ENCODE results near the gene LRBA.
"Not testable (repeated sequence)": the region's sequence is repeated elsewhere in the genome, so short reads cannot be mapped to it uniquely, and the experiment has no call there.

The LRBA gene

DNA sequence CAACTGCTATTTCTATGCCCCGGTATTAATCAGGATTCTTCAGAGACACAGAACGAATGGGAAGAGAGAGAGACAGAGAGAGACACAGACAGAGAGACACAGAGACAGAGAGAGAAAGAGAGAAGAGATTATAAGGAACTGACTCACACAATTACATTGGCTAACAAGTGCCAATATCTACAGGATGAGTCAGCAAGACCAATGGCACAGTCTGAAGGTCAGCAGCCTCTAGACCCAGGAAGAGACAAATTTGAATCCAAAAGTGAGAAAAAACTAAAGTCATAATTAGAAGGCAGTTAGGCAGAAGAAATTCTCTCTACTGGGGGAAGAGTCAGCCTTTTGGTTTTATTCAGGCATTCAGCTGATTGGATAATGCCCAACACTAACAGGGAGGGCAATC is 245.8 kb downstream of the LRBA start:
- FAIRE-seq, result no peak
- DNase-seq (ENCODE audit: insufficient read length), result no peak

GRCh38 chr4:150768497-150768896 is 246.6 kb downstream of the LRBA start:
- TF ChIP-seq POLR2A (IDR thresholded peaks at IDR 0.05; ENCODE audit: low read depth, low read length) (no peak), POLR2AphosphoS5 (IDR thresholded peaks at IDR 0.05; ENCODE audit: low read depth, low read length) (no peak), TAF1 (IDR thresholded peaks at IDR 0.05; ENCODE audit: borderline replicate concordance, low read depth, low read length) (no peak)
- FAIRE-seq (no peak), DNase-seq (ENCODE audit: insufficient read length) (no peak)

More for the DNA sequence above, 245.8 kb downstream of the LRBA start:
- TF ChIP-seq POLR2AphosphoS5 (IDR thresholded peaks at IDR 0.05; ENCODE audit: low read depth, low read length) (no peak), TAF1 (IDR thresholded peaks at IDR 0.05; ENCODE audit: borderline replicate concordance, low read depth, low read length) (no peak), POLR2A (IDR thresholded peaks at IDR 0.05; ENCODE audit: low read depth, low read length) (no peak)

DNA sequence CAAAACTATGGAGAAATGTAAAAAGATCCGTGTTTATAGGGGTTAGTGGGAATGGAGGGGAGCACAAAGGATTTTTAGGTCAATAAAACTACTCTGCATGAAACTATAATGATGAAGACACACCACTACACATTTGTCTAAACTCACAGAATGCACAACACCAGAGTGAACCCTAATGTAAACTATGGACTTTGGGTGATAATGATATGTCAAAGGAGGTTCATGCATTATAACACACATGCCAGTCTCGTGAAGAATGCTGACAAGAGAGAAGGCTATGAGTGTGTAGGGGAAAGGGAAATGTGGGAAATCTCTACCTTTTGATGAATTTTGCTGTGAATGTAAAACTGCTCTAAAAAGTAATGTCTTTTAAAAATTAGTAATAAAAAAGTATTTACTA is 249.9 kb downstream of the LRBA start:
- no peak for TF ChIP-seq POLR2AphosphoS5 (IDR thresholded peaks at IDR 0.05; ENCODE audit: low read depth, low read length)
- TF ChIP-seq POLR2A (IDR thresholded peaks at IDR 0.05; ENCODE audit: low read depth, low read length), result no peak
- TF ChIP-seq TAF1 (IDR thresholded peaks at IDR 0.05; ENCODE audit: borderline replicate concordance, low read depth, low read length), result no peak
- no peak for FAIRE-seq

DNA sequence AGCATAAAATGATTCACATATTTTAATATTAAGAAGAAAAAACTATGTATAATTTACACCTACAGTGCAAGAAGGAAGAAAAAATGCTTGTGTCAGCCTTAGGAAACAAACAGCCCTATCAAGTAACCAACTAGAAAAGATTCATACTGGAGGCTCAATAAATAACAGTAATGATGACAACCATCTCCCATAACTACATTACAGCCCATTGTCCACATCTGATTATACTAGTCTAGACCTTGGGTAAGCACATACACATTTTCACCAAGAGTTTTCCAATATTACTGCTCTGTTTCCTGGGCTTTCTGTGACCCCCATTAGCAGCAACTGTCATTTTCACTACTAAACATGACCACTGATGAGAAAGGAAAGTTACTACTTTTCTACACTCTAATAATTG is 263.4 kb downstream of the LRBA start:
- no peak for TF ChIP-seq TAF1 (IDR thresholded peaks at IDR 0.05; ENCODE audit: borderline replicate concordance, low read depth, low read length)
- TF ChIP-seq POLR2A (IDR thresholded peaks at IDR 0.05; ENCODE audit: low read depth, low read length), result no peak
- TF ChIP-seq POLR2AphosphoS5 (IDR thresholded peaks at IDR 0.05; ENCODE audit: low read depth, low read length), result no peak
- FAIRE-seq (peak; percentile 9), DNase-seq (ENCODE audit: insufficient read length) (no peak)

More for the DNA sequence above, 249.9 kb downstream of the LRBA start:
- no peak for DNase-seq (ENCODE audit: insufficient read length)

- DNase-seq (ENCODE audit: insufficient read length) (no peak), FAIRE-seq (no peak)
- TF ChIP-seq POLR2AphosphoS5 (IDR thresholded peaks at IDR 0.05; ENCODE audit: low read depth, low read length), result no peak
These were observed 264.3 kb downstream of the LRBA start for GRCh38 chr4:150750824-150751223.

- no peak for FAIRE-seq
- TF ChIP-seq POLR2AphosphoS5 (IDR thresholded peaks at IDR 0.05; ENCODE audit: low read depth, low read length) (no peak), TAF1 (IDR thresholded peaks at IDR 0.05; ENCODE audit: borderline replicate concordance, low read depth, low read length) (no peak), POLR2A (IDR thresholded peaks at IDR 0.05; ENCODE audit: low read depth, low read length) (no peak)
- DNase-seq (ENCODE audit: insufficient read length), result no peak
These were observed 268.9 kb downstream of the LRBA start for GRCh38 chr4:150746156-150746555.

DNA sequence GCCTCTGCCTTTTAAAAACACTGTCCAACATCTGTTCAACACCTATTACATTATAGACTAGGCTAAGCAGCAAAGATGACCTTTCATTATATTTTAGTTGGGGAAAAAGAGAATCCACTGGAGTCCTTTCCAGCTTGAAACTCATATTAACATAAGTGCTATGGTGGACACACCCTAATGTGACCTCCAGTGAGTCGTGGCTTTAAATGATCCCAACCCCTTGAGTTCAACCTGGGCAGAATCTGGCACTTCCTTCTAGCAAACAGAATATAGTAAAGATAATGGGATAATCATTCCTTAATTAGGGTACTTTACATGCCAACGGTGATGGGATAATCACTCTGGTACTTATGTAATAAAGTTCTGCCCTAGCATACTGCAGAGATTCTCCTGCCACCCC is 270.5 kb downstream of the LRBA start:
- DNase-seq (ENCODE audit: insufficient read length) (no peak), FAIRE-seq (no peak)
- TF ChIP-seq POLR2AphosphoS5 (IDR thresholded peaks at IDR 0.05; ENCODE audit: low read depth, low read length) (no peak), POLR2A (IDR thresholded peaks at IDR 0.05; ENCODE audit: low read depth, low read length) (no peak), TAF1 (IDR thresholded peaks at IDR 0.05; ENCODE audit: borderline replicate concordance, low read depth, low read length) (no peak)

- FAIRE-seq, result no peak
- TF ChIP-seq TAF1 (IDR thresholded peaks at IDR 0.05; ENCODE audit: borderline replicate concordance, low read depth, low read length), result no peak
- no peak for TF ChIP-seq POLR2A (IDR thresholded peaks at IDR 0.05; ENCODE audit: low read depth, low read length)
- no peak for TF ChIP-seq POLR2AphosphoS5 (IDR thresholded peaks at IDR 0.05; ENCODE audit: low read depth, low read length)
- no peak for DNase-seq (ENCODE audit: insufficient read length)
These were observed 271.3 kb downstream of the LRBA start for GRCh38 chr4:150743564-150744342.

DNA sequence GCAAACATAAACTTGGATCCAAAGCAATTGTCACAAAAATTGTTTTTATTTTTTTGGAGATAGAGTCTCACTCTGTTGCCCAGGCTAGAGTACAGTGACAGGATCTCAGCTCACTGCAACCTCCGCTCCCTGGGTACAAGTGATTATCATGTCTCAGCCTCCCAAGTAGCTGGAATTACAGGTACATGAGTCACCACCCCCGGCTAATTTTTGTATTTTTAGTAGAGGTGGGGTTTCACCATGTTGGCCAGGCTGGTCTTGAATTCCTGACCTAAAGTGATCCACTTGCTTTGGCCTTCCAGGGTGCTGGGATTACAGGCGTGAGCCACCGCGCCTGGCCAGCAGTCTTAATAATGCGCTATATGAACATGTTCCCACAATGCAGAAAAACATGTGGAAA is 272.2 kb downstream of the LRBA start:
- DNase-seq (ENCODE audit: insufficient read length); FAIRE-seq: not testable (repeated sequence)

GRCh38 chr4:150739591-150739990 is 275.5 kb downstream of the LRBA start:
- TF ChIP-seq POLR2AphosphoS5 (IDR thresholded peaks at IDR 0.05; ENCODE audit: low read depth, low read length) (no peak), TAF1 (IDR thresholded peaks at IDR 0.05; ENCODE audit: borderline replicate concordance, low read depth, low read length) (no peak), POLR2A (IDR thresholded peaks at IDR 0.05; ENCODE audit: low read depth, low read length) (no peak)
- no peak for FAIRE-seq
- DNase-seq (ENCODE audit: insufficient read length), result no peak

- TF ChIP-seq POLR2AphosphoS5 (IDR thresholded peaks at IDR 0.05; ENCODE audit: low read depth, low read length) (no peak), POLR2A (IDR thresholded peaks at IDR 0.05; ENCODE audit: low read depth, low read length) (no peak), TAF1 (IDR thresholded peaks at IDR 0.05; ENCODE audit: borderline replicate concordance, low read depth, low read length) (no peak)
- DNase-seq (ENCODE audit: insufficient read length) (no peak), FAIRE-seq (peak; percentile 46)
These were observed 289.0 kb downstream of the LRBA start for GRCh38 chr4:150725957-150726523.

DNA sequence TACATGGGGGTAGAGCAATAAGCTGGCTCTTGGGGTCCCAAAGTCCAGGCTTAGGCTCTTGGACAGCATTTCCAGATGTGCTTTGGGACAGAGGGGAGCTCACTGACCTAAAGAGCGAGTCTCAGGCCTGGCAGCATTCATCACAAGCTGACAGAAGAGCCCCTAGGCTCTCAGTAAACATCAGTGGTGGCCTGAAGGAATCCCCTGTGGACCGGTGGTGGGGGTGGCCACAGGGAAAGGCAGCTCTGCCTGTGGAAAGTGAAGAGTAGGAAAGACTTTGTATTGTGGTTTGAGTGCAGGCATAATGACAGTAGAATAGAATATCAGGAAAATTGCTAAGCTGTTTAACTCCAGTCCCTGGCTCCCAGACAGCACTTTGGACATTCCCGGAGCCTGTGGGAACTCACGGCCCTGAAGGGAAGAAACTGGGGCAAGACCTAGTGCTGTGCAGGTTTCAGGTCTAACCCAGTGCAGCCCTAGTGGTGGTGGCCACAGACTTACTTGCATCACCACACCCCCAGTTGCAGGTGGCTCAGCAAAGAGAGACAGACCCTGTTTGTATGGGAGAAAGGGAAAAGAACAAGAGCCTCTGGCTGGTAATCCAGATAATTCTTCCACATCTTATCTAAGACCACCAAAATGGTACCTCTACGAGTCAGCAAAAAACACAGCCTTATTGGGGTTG is 291.2 kb downstream of the LRBA start:
- TF ChIP-seq POLR2A (IDR thresholded peaks at IDR 0.05; ENCODE audit: low read depth, low read length), result no peak
- TF ChIP-seq POLR2AphosphoS5 (IDR thresholded peaks at IDR 0.05; ENCODE audit: low read depth, low read length), result no peak
- TF ChIP-seq TAF1 (IDR thresholded peaks at IDR 0.05; ENCODE audit: borderline replicate concordance, low read depth, low read length), result no peak
- no peak for FAIRE-seq

More for the DNA sequence above, 291.2 kb downstream of the LRBA start:
- no peak for DNase-seq (ENCODE audit: insufficient read length)

Measured in GM12892 (cell line).